ENCODE measurements around the gene NRIP3. TPM values are rescaled to one million over a fixed set of nuclear protein-coding genes. Genes with fewer than 3 reads are reported as not detected.

Gene NRIP3
- total and polyA plus RNA-seq, 2 of the 13 experiments (the other 11 are each of a cell fraction or from before 2014, with no cell fraction given), result 0.04 to 0.07 TPM

- Histone ChIP-seq H3K4me3 (replicated peaks in 1 of 3; ENCODE audit: insufficient read depth in 1 of 3, low read depth in 2 of 3, low read length in 3 of 3) (no peak overlapping the region), H3K9me3 (ENCODE audit: low read length) (no peaks in the 10 kb centered on the region), H3K79me2 (ENCODE audit: insufficient read depth, low read length) (no peaks in the 10 kb centered on the region), H4K20me1 (ENCODE audit: insufficient read depth, low read length) (no peaks in the 10 kb centered on the region), H3K4me1 (ENCODE audit: insufficient read depth, low read length) (peaks cover 7% of the 10 kb centered on the region), H3K27ac (ENCODE audit: extremely low read length, insufficient read depth, low read length) (no peak overlapping the region), H2AFZ (ENCODE audit: low read length) (no peak overlapping the region), H3K36me3 (replicated peaks in 1 of 2; ENCODE audit: control insufficient read depth in 1 of 2, insufficient read depth in 2 of 2, low read length in 2 of 2) (no peaks in the 10 kb centered on the region), H3K4me2 (ENCODE audit: low read depth, low read length) (no peak overlapping the region), H3K9ac (ENCODE audit: insufficient read depth, low read depth, low read length) (no peak overlapping the region), H3K27me3 (ENCODE audit: control insufficient read depth in 1 of 2, insufficient read depth in 2 of 2, low read length in 2 of 2) (no peaks in the 10 kb centered on the region)
- ChIA-PET CTCF (ENCODE audit: low intra/inter-chr PET ratio, low total read pairs) (no interaction called here), POLR2A (interaction anchor here (1.5 kb wide), 1 partner anchor 27 kb away, joined by 3 read pairs; the partner anchor contains the start of gene AKIP1)
- WGBS (ENCODE audit: low lambda C conversion rate), result 81% methylated on average over 14 of the region's 14 CpGs
- FAIRE-seq (no peak), ATAC-seq (no peak), DNase-seq (ENCODE audit: low spot score) (no peak)
- intact Hi-C loops (cut with micrococcal nuclease; ENCODE audit: unreplicated experiment) (no loop called here), in situ Hi-C loops (cut with HindIII; ENCODE audit: extremely low pct_ligation_motif_present, low pct_unique_long_range_greater_than_20kb) (no loop called here)
- TF ChIP-seq, protein P1, sequence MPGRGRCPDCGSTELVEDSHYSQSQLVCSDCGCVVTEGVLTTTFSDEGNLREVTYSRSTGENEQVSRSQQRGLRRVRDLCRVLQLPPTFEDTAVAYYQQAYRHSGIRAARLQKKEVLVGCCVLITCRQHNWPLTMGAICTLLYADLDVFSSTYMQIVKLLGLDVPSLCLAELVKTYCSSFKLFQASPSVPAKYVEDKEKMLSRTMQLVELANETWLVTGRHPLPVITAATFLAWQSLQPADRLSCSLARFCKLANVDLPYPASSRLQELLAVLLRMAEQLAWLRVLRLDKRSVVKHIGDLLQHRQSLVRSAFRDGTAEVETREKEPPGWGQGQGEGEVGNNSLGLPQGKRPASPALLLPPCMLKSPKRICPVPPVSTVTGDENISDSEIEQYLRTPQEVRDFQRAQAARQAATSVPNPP (CRISPR knock-in tag; IDR thresholded peaks at IDR 0.05), result no peak
- TF ChIP-seq, protein P2, sequence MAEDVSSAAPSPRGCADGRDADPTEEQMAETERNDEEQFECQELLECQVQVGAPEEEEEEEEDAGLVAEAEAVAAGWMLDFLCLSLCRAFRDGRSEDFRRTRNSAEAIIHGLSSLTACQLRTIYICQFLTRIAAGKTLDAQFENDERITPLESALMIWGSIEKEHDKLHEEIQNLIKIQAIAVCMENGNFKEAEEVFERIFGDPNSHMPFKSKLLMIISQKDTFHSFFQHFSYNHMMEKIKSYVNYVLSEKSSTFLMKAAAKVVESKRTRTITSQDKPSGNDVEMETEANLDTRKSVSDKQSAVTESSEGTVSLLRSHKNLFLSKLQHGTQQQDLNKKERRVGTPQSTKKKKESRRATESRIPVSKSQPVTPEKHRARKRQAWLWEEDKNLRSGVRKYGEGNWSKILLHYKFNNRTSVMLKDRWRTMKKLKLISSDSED (CRISPR knock-in tag; IDR thresholded peaks at IDR 0.05), result no peak
- TF ChIP-seq SMYD3 (CRISPR knock-in tag; IDR thresholded peaks at IDR 0.05), result no peak
- TF ChIP-seq NFKB2 (CRISPR knock-in tag; IDR thresholded peaks at IDR 0.05; ENCODE audit: borderline replicate concordance), result no peak
- no peak for TF ChIP-seq ZNF484 (CRISPR knock-in tag; IDR thresholded peaks at IDR 0.05; ENCODE audit: borderline replicate concordance, low read depth)
- TF ChIP-seq NONO (IDR thresholded peaks at IDR 0.05), result no peak
- TF ChIP-seq NONO (CRISPR knock-in tag; conservative IDR thresholded peaks at IDR 0.05), result no peak
- TF ChIP-seq FOXP1 (IDR thresholded peaks at IDR 0.05), result no peak
- TF ChIP-seq FOXP1 (CRISPR knock-in tag; IDR thresholded peaks at IDR 0.05), result no peak
- TF ChIP-seq POGZ (CRISPR knock-in tag; IDR thresholded peaks at IDR 0.05), result no peak
- TF ChIP-seq DPF2 (CRISPR knock-in tag; IDR thresholded peaks at IDR 0.05; ENCODE audit: borderline replicate concordance, low read depth), result no peak
- no peak for TF ChIP-seq ZNF564 (CRISPR knock-in tag; IDR thresholded peaks at IDR 0.05)
- no peak for TF ChIP-seq SP1 (IDR thresholded peaks at IDR 0.05)
- TF ChIP-seq SP1 (CRISPR knock-in tag; IDR thresholded peaks at IDR 0.05), result no peak
- TF ChIP-seq, protein P3, sequence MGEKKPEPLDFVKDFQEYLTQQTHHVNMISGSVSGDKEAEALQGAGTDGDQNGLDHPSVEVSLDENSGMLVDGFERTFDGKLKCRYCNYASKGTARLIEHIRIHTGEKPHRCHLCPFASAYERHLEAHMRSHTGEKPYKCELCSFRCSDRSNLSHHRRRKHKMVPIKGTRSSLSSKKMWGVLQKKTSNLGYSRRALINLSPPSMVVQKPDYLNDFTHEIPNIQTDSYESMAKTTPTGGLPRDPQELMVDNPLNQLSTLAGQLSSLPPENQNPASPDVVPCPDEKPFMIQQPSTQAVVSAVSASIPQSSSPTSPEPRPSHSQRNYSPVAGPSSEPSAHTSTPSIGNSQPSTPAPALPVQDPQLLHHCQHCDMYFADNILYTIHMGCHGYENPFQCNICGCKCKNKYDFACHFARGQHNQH (CRISPR knock-in tag; IDR thresholded peaks at IDR 0.05), result no peak
- BruUV-seq (replicated peaks), result no TSS peak
These were observed 66.1 kb downstream of the NRIP3 start for GRCh38 chr11:8937659-8938058.
